Heart right ventricle (tissue), 16 donors: ENCODE data around the gene GNG12. TPM values are rescaled to one million over a fixed set of nuclear protein-coding genes. Genes with fewer than 3 reads are reported as not detected.

ENCODE experiments used
- ATAC-seq, 8 donors: fragments of 200-7000 bp; cut with Tn5 transposase; one replicate each; pipeline ENCODE4 v1.9.1; 2020; ENCODE audit warnings: mild to moderate bottlenecking in 8 of 8, moderate library complexity in 8 of 8, moderate number of reproducible peaks in 1 of 8
- DNase-seq, 2 donors: peaks; one replicate each; pipeline ENCODE4 v3.0.0-alpha.2; 2020
- H3K27ac ChIP-seq, 10 donors: fragments of 200-600 bp; sonication (generic) in 2 of 10; one replicate each; pipeline versions ENCODE4 v1.5.0 to v1.8.0; 2020 to 2022; ENCODE audit warnings: mild to moderate bottlenecking in 3 of 10
- H3K27me3 ChIP-seq, 7 donors: fragments of 200-600 bp; one replicate each; pipeline ENCODE4 v1.8.0; 2021 to 2022; ENCODE audit warnings: mild to moderate bottlenecking in 2 of 7
- H3K36me3 ChIP-seq, 9 donors: fragments of 200-600 bp; sonication (generic) in 1 of 9; one replicate each; pipeline versions ENCODE4 v1.5.0 to v1.8.0; 2020 to 2022; ENCODE audit warnings: mild to moderate bottlenecking in 2 of 9
- H3K4me1 ChIP-seq, 9 donors: fragments of 200-600 bp; sonication (generic) in 1 of 9; one replicate each; pipeline versions ENCODE4 v1.5.0 to v1.8.0; 2020 to 2022; ENCODE audit warnings: mild to moderate bottlenecking in 4 of 9
- H3K4me3 ChIP-seq, 10 donors: fragments of 200-600 bp; sonication (generic) in 2 of 10; one replicate each; pipeline versions ENCODE4 v1.5.0 to v1.8.0; 2020 to 2022; ENCODE audit warnings: mild to moderate bottlenecking in 7 of 10, moderate library complexity in 2 of 10
- H3K9me3 ChIP-seq, 11 donors: fragments of 200-600 bp in 10 of 11; sonication (generic) in 2 of 11; one replicate each; pipeline versions ENCODE4 v1.5.0 to v1.8.0; 2013 to 2022; ENCODE audit warnings: mild to moderate bottlenecking in 2 of 11, control low read depth in 1 of 11, moderate library complexity in 1 of 11
- WGBS, 2 donors: extraction: QIAGEN DNeasy Blood & Tissue Kit; methylation state at CpG; one replicate each; pipeline ENCODE4 v1.1.7; 2013; ENCODE audit warnings: inconsistent platforms in 1 of 2; 5-methylcytosine and 5-hydroxymethylcytosine counted together
- intact Hi-C, 10 donors: fragments of 100-400 bp; cut with DNase I; formaldehyde crosslinking; loops; one replicate each; pipeline versions ENCODE4 v1.11.1 to v1.14.2; 2022
- polyA plus RNA-seq, 2 donors: library from polyadenylated mRNA; stranded (reverse); fragments of 200-250 nt; gene quantifications; one replicate each; pipeline ENCODE4 v1.2.3, GENCODE V29; 2013
- total RNA-seq, 10 donors: library from RNA; stranded (reverse); fragmentation: NEBNext Ultra II Directional in 3 of 10; extraction: Animal tissue kit (Norgen Biotek cat#: 25700) in 3 of 10; gene quantifications; one replicate each; pipeline versions ENCODE4 v1.2.1 to v1.2.4, GENCODE V29; 2021 to 2023
- TF ChIP-seq, protein P1 (sequence below), 9 donors: fragments of 200-600 bp; sonication (generic) in 2 of 9; IDR thresholded peaks; one replicate each; pipeline versions ENCODE4 v1.5.0 to v1.8.0; 2021 to 2022; ENCODE audit warnings: antibody characterized with exemption in 9 of 9, mild to moderate bottlenecking in 5 of 9, moderate library complexity in 1 of 9
- donor health status: Arrhythmogenic right ventricular cardiomyopathy.
- donor health status: ischemic (EF 13 %, LVEDD 7.1; RV severe dilation, severe dysfunction).
- donor health status: healthy with polysubstance abuse.
- donor health status: DM: no; HTN: yes; CAD: no.
- donor health status: DM: no; HTN: no; CAD: no.
- donor health status: ischemic (EF 25% LVEDD 6.9; RV normal size, moderate dysfunction).
- donor health status: ischemic (EF 25% LVEDD 5.7; RV mildly dilated, moderate dysfunction).
- donor health status: healthy.
- donor health status: DM: yes; HTN: yes; CAD: no.
- donor health status: Ischemic cardiomyopathy.
- donor health status: ischemic (EF 35%, LVEDD 5.7; RV mildly dilated, moderate dysfunction).
- donor health status: nonischemic (EF 11% LVEDD 7.7; RV severe dilation, severe dysfunction).
- donor health status: DM: yes; HTN: yes; CAD: no.
- donor health status: PGD.
- donor health status: ischemic (EF 29% LVEDD 5.4; RV normal size, mild dysfunction).
- donor health status: nonischemic (EF 23%, LVEDD 6.1; RV moderate dilation, normal function).

Gene GNG12
- total and polyA plus RNA-seq, 12 donors = 8.5 to 49.4 (median 34.5) TPM

DNA sequence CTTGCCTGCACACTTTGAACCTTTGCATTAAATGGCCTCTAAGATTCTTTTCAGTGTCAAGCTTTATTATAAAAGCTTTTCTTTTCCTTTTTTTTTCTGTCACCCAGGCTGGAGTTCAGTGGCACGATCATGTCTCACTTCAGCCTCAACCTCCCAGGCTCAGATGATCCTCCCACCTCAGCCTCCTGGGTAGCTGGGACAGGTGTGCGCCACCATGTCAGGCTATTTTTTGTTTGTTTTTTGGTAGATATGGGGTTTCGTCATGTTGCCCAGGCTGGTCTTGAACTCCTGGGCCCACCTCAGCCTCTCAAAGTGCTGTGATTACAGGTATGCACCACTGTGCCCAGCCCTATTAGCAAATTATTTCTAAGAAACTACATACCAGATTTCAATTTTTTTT lies 95.4 kb downstream of the GNG12 start:
- intact Hi-C loops = loop anchor here in 1 of 10 donors (5.0 kb wide), 1 partner anchor 46 kb away; no protein-coding TSS in a partner anchor
- DNase-seq (no peak), ATAC-seq (no peak)
- Histone ChIP-seq H3K36me3 (no peaks in the 10 kb centered on the region), H3K4me3 (no peak overlapping the region), H3K27me3 (no peaks in the 10 kb centered on the region), H3K4me1 (peaks cover 10 to 65% (median 49%) of the 10 kb centered on the region in 9 donors), H3K27ac (no peak overlapping the region), H3K9me3 (no peaks in the 10 kb centered on the region)
- 97 to 100% methylated on average over 3 of the region's 3 CpGs for WGBS, 2 donors
- TF ChIP-seq, protein P1, sequence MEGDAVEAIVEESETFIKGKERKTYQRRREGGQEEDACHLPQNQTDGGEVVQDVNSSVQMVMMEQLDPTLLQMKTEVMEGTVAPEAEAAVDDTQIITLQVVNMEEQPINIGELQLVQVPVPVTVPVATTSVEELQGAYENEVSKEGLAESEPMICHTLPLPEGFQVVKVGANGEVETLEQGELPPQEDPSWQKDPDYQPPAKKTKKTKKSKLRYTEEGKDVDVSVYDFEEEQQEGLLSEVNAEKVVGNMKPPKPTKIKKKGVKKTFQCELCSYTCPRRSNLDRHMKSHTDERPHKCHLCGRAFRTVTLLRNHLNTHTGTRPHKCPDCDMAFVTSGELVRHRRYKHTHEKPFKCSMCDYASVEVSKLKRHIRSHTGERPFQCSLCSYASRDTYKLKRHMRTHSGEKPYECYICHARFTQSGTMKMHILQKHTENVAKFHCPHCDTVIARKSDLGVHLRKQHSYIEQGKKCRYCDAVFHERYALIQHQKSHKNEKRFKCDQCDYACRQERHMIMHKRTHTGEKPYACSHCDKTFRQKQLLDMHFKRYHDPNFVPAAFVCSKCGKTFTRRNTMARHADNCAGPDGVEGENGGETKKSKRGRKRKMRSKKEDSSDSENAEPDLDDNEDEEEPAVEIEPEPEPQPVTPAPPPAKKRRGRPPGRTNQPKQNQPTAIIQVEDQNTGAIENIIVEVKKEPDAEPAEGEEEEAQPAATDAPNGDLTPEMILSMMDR (IDR thresholded peaks at IDR 0.05) = no peak

DNA sequence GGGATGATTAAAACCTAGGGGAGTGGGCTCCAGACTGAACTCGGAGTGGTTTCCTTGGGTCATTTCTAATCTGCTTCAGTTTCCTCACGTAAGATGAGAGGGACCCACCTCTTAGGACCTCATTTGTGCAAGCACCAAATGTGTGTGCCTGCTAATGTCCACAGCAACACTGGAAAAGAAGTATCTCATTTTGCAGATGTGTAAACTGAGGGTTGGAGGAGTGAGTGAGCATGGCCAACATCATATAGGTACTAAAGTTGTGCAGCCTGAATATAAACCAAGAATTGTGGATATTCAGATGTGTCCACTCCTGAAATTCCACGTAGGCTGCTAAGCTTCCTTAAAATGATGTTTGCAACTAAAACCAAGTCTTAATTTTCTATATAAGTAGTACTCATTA lies 96.5 kb downstream of the GNG12 start:
- intact Hi-C loops = loop anchor here in 1 of 10 donors (5.0 kb wide), 1 partner anchor 44 kb away; no protein-coding TSS in a partner anchor
- ATAC-seq (no peak), DNase-seq (no peak)
- Histone ChIP-seq H3K9me3 (no peaks in the 10 kb centered on the region), H3K27ac (peak overlapping the region; percentile 28 to 84 (median 69)), H3K4me1 (peaks cover 15 to 71% (median 58%) of the 10 kb centered on the region in 9 donors), H3K27me3 (no peaks in the 10 kb centered on the region), H3K36me3 (no peaks in the 10 kb centered on the region), H3K4me3 (no peak overlapping the region)
- TF ChIP-seq, protein P1 (IDR thresholded peaks at IDR 0.05) = no peak
- WGBS, 2 donors = 84 to 88% methylated on average over 3 of the region's 3 CpGs

DNA sequence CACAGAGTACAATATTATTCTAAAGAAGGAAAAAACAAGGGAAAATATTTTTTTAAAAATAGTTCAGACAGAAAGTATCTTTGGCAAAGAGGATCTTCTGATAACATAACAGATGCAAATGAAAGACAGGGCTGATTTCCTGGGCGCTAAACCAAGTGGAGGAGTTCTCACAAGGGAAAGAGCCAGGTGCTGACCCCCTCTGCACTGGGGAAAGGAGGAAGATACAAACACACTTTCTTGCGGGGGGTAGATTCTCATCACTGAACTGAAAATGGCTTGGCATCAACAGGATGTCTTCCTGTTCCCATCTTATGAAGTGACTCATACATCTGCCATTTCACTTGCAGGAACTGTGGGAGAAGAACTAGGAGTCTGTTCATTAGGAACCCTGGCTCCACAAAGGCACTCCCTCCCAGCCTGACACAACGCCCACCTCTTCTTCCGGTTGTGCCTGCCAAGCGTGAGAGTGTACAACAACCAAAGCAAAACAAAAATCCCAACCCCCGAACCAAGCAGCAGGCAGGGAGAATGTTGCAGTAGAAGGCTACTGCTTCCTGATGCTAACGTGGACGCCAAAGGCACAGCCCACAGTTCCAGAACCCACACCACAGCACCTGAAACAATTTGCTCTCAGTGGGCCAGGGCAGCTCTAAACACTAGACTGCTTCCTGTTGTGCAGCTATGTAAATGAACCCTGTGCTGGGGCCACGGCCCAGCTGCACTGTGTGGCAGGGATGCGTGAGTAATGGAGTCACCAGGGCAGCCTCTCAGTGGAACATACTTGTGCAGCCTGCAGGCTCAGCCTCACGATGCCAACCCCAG lies 97.2 kb downstream of the GNG12 start:
- H3K4me1 ChIP-seq = peaks cover 15 to 67% (median 55%) of the 10 kb centered on the region in 9 donors
- no peaks in the 10 kb centered on the region for H3K27me3 ChIP-seq
- TF ChIP-seq, protein P1 (IDR thresholded peaks at IDR 0.05) = no peak
- peak overlapping the region; percentile 49 to 84 (median 69) for H3K27ac ChIP-seq
- intact Hi-C loops = loop anchor here in 1 of 10 donors (5.0 kb wide), 1 partner anchor 44 kb away; no protein-coding TSS in a partner anchor
- H3K36me3 ChIP-seq = no peaks in the 10 kb centered on the region
- DNase-seq = peak; percentile 54 to 81
- peak overlapping the region in 5 of 10 donors; percentile 8 to 34 (median 11) for H3K4me3 ChIP-seq
- ATAC-seq = peak; percentile 79 to 94 (median 86)
- 25 to 35% methylated on average over 11 of the region's 11 CpGs for WGBS, 2 donors
- no peaks in the 10 kb centered on the region for H3K9me3 ChIP-seq

DNA sequence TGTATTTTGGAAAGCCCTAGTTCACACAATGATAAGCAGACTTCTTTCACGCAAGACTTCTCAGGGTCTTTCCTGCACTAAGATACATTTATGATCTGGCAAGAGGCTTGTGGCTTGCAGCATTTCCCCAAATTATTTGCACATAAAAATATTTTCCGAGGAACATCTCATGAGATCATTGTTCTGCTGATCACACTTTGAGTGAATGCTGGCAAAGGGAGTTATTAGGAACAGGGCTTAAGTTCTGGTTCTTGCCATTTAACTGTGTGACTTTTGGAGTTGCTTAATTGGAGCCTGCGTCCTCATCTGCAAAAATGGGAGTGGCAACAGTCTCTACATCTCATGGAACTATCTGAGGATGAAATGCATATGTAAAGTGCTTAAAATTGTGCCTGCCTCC lies 98.1 kb downstream of the GNG12 start:
- intact Hi-C loops = loop anchor here in 1 of 10 donors (5.0 kb wide), 1 partner anchor 43 kb away; no protein-coding TSS in a partner anchor
- TF ChIP-seq, protein P1 (IDR thresholded peaks at IDR 0.05) = no peak
- DNase-seq = no peak
- no peaks in the 10 kb centered on the region for H3K27me3 ChIP-seq
- no peak overlapping the region for H3K4me3 ChIP-seq
- no peaks in the 10 kb centered on the region for H3K36me3 ChIP-seq
- H3K27ac ChIP-seq = peak overlapping the region in 9 of 10 donors; percentile 49 to 84 (median 73)
- H3K4me1 ChIP-seq = peaks cover 15 to 61% (median 52%) of the 10 kb centered on the region in 9 donors
- WGBS, 2 donors = 55 to 65% methylated on average over 3 of the region's 3 CpGs
- H3K9me3 ChIP-seq = no peaks in the 10 kb centered on the region
- ATAC-seq = no peak
